GM19240 (cell line): ENCODE measurements around the gene TRIM38.
A peak's percentile ranks its signal among the peaks of the same experiment; 100 is the strongest.
"Not testable (repeated sequence)": the region's sequence is repeated elsewhere in the genome, so short reads cannot be mapped to it uniquely, and the experiment has no call there.

Source experiments
- DNase-seq: peaks from one replicate; pipeline ENCODE4 v3.0.0; 2011; ENCODE audit warnings: low spot score; ENCODE audit not compliant: insufficient read length

TRIM38 gene, protein sequence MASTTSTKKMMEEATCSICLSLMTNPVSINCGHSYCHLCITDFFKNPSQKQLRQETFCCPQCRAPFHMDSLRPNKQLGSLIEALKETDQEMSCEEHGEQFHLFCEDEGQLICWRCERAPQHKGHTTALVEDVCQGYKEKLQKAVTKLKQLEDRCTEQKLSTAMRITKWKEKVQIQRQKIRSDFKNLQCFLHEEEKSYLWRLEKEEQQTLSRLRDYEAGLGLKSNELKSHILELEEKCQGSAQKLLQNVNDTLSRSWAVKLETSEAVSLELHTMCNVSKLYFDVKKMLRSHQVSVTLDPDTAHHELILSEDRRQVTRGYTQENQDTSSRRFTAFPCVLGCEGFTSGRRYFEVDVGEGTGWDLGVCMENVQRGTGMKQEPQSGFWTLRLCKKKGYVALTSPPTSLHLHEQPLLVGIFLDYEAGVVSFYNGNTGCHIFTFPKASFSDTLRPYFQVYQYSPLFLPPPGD

GRCh38 chr6:25962149-25963127 is at the start of gene TRIM38:
Gene TRIM38, plus strand, starts transcription at chr6:25962802. Its CDS starts 3,721 bp downstream, at chr6:25966523.
- DNase-seq, result peak; percentile 24

GRCh38 chr6:25913741-25914140 is 48.9 kb upstream of the TRIM38 start:
- DNase-seq, result no peak

DNA sequence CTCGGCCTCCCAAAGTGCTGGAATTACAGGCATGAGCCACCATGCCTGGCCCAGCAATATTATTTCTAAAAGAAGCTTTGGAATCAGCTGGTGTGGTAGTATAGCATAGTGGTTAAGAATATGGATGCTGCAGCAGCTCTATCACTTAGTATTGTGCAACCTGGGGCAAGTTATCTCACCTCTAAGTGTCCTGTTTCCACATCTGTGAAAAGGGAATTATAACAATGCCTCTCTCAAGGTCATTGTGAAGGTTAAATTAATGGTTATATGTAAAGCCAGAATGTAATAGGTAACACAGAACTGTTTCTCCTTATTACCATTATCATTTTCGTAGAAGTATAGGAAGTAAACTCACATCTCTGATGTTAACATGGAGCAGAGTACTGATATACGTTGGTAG is 46.3 kb upstream of the TRIM38 start:
- no peak for DNase-seq

GRCh38 chr6:25916789-25917490 is 45.7 kb upstream of the TRIM38 start:
- no peak for DNase-seq

DNA sequence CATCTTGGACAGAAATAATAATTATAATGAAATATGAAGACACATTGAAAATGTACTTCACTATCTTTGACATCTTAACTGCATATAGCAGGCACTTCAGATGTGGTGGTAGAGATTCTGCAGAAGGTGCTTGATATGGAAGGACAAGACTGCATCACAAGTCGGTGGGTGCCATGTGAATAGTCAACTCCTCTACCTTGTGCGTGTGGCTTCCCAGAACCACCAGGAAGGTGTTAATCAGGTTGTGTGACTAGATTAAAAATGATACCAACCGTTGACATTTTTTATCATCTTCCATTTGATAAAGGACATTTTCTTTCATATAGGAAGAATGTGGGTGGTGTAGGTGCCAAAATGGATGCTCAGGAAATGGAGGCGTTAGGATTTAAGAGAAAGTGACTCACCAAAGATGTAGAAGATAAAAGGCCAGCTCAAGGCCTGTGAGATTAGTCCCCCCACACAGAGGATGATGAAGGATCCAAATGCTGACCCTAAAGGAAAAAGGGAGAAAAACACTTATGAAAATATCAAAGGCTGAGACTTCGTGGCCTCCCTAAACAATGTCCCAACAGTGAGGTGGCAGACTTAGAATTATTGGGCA is 44.4 kb upstream of the TRIM38 start:
- no peak for DNase-seq

DNA sequence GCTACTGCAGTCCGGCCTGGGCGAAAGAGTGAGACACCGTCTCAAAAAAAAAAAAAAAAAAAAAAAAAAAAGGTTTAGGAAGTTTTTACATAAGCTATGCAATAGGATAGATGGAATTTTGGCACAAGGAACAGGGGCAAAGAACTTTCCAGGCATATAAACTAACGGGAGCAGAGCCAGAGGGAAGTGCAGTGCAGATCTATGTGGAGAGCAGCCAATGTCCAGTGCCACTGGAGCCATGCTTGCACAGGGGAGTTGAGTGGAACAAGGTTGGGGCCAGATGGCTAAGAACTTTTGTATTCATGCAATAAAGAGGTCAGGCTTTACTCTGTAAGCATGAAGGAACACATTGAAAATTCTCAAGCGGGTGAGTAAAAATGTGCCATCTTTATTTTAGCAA is 42.9 kb upstream of the TRIM38 start:
- no peak for DNase-seq

GRCh38 chr6:25921525-25922203 is 40.9 kb upstream of the TRIM38 start:
- DNase-seq, result no peak

DNA sequence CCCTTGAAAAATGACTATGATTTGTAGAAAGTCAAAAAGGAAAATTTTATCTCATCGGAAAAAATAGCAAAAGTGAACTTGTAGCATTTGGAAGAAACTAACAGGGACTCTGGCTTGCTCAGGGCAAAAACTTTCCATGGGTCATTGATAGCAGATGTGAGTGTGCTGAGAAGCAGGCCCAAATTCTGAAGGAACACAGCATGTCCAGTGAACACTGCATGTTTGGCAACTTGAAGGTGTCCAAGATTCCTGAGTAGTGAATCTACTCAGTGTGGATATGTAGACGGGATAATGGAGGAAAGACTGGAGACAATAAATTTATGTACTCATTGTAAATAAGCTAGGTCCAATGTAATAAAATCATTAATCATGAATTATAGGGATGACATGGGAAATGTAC is 40.3 kb upstream of the TRIM38 start:
- DNase-seq, result no peak

GRCh38 chr6:25925876-25926275 is 36.7 kb upstream of the TRIM38 start:
- DNase-seq, result no peak

DNA sequence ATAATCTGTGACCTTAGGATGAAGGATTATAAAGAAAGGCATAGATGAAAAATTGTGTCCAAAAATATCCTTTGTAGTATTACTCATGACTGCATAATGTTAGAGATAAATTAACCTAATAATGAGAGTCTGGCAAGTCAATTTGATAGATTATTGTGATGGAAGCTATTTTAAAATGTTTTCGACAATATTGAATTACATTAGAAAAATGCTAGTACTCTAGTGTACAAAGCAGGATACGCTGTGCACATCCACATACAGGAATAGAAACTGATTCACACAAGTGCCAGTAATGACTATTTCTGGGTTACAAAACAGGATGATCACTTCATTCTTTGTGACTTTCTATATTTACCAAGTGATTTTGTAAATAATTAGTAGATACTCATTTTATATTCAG is 35.4 kb upstream of the TRIM38 start:
- DNase-seq, result no peak

DNA sequence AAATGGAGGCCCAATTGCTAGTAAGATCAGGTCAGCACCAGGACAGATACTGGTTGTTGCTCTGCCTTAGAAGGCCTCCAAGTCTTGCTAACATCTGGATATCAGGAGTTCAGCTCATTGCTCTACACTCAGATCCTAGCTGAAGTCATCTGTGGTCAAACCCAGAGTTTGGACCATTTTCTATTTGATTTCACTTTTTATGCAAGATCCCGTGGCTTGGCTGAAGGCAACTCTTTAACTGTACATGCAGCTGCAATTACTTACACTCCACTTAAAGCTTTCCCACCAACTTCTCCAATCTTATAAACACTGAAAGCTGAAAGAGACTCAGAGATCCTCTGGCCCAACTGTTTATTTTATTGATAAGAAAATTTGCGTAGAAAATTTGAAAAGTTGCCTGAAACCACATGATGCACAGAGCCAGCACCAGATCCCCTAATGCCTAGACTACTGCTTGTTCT is 34.8 kb upstream of the TRIM38 start:
- no peak for DNase-seq

GRCh38 chr6:25928562-25929324 is 33.9 kb upstream of the TRIM38 start:
- no peak for DNase-seq

DNA sequence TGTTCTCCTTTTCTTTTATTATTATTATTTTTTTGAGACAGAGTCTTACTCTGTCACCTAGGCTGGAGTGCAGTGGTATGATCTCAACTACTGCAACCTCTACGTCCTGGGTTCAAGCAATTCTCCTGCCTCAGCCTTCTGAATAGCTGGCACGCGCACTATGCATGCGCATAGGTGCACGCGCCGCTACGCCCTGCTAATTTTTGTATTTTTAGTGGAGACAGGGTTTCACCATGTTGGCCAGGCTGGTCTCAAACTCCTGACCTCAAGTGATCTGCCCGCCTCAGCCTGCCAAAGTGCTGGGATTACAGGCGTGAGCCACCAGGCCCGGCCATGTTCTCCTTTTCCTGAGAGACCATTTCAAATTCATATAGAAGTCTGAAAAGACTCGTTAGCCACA is 32.8 kb upstream of the TRIM38 start:
- not testable (repeated sequence) for DNase-seq

DNA sequence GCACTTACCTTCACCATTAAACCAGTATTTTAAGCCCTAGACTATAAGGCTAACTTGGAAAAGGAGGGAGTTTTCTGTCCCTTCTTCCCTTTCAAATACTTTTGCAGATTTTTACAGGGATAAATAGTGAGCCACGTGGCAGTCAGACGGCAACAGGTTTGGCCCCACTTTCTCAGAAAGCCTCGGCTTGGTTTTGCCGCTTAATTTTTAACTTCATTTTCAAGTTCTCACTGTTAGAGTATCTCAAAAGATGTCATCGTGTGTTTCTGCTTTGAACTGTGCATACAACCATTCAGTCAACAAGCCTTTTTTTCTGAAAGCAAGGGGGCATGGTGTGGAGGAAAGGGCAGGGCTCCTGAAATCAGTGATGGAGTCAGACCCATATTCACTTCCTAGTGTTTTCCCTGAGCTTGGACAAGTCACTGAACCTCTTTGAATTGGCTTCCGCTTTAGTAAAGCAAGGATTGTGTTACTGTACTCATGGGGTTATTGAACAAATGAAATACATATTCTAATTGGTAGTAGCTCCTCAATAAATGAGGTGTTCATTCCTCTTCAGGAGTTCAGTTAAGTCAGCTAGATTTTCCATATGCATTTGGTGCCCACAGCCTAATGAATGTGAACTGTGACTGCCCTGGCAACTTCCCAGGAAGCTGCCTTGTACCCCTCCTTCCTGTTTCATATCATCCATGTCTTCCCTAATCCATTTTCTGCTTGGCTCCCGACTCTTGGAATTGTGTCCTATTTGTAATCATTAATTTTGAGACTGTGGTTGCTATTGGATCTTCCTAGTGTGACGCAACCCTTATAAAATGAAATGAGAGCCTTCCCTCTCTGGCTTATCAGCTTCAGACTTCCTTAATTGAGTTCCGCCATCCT is 31.8 kb upstream of the TRIM38 start, which contains the start of gene SLC17A2:
TSS of gene SLC17A2 (minus strand) at position 160 of the 879 bp plus-strand sequence. CDS start 4,895 bp downstream, outside the sequence.
- no peak for DNase-seq

DNA sequence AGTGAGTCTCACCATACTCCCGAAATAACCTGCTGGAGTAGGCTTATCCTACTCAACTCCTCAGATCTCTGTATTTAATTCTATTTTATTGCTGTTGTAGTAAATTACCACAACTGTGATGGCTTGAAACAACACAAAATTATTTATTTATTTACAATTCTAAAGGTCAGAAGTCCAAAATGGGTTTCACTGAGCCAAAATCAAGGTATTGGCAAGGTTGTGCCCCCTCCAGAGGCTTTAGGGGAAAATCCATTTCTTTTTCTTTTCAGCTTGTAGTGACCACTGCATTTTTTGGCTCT is 31.2 kb upstream of the TRIM38 start:
- no peak for DNase-seq

DNA sequence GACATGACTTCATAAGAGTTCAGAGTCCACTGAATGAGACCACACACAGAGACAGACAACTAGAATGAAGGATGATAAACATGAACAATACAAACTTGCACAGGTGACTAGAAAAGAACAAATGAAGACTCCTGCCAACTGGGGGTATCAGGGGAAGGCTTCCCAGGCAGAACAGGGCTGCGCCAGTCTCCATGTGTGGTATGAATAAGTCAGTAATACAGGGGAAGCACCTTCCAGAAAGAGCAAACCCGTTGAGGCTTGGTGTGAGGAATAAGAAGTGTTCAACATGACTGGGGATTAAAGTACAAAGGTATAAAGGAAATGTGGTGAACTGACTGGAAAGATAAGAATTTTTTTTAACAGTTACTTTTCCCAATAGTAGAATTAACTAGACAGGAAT is 28.4 kb upstream of the TRIM38 start:
- DNase-seq, result no peak

DNA sequence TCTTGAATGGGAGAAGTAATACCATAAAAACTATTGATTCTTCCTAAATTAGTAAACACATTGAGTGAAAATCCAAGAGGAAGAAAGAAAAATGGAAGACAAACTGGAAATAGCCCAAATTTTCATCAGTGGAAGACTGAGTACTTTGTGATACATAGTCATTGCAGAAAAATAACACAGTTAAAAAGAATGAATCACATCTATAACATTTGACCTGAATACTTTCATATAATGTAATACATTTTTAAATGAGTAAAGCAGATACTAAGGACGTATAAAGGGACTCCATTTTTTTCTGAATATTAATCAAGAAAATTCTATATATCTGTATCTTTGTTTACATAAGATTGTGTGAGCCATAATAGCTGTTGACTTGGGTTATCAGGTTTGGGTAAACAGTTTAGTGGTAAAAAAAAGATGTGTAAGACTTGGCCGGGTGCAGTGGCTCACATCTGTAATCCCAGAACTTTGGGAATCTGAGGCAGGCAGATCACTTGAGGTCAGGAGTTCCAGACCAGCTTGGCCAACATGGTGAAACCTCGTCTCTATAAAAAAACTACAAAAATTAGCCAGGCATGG is 27.8 kb upstream of the TRIM38 start:
- DNase-seq, result no peak

- no peak for DNase-seq
Observed at GRCh38 chr6:25935953-25936352, 26.6 kb upstream of the TRIM38 start.
